RWPE2 (cell line): ENCODE measurements around the gene DENND2A.

ENCODE experiments used
- ATAC-seq: fragments of 200-7000 bp; cut with Tn5 transposase; 3 replicates; pipeline ENCODE4 v1.9.1; 2021; ENCODE audit warnings: low read depth
- DNase-seq: peaks from one replicate; pipeline ENCODE4 v3.0.0-alpha.2; 2020; ENCODE audit warnings: low spot score
- H3K27ac ChIP-seq: fragments of 450-650 bp; 2 replicates; pipeline ENCODE4 v1.5.1; 2017; ENCODE audit warnings: mild to moderate bottlenecking; ENCODE audit not compliant: poor library complexity, severe bottlenecking
- H3K27me3 ChIP-seq: fragments of 250-450 bp; sonication (Bioruptor Pico); 2 replicates; pipeline ENCODE4 v1.5.1; 2021; ENCODE audit warnings: mild to moderate bottlenecking, moderate library complexity; ENCODE audit not compliant: insufficient read depth, poor library complexity, severe bottlenecking
- H3K36me3 ChIP-seq: fragments of 250-450 bp; sonication (Bioruptor Pico); 2 replicates; pipeline ENCODE4 v1.5.1; 2020; ENCODE audit warnings: low read depth, mild to moderate bottlenecking, moderate library complexity
- H3K4me1 ChIP-seq: fragments of 250-450 bp; sonication (Bioruptor Pico); 2 replicates; pipeline ENCODE4 v1.5.1; 2021; ENCODE audit warnings: mild to moderate bottlenecking, moderate library complexity; ENCODE audit not compliant: insufficient read depth, poor library complexity, severe bottlenecking
- H3K4me3 ChIP-seq: fragments of 250-450 bp; sonication (Bioruptor Pico); 2 replicates; pipeline ENCODE4 v1.5.1; 2021; ENCODE audit warnings: mild to moderate bottlenecking, moderate library complexity; ENCODE audit not compliant: severe bottlenecking
- H3K9me3 ChIP-seq: fragments of 250-450 bp; sonication (Bioruptor Pico); 2 replicates; pipeline ENCODE4 v1.5.1; 2021; ENCODE audit warnings: mild to moderate bottlenecking, moderate library complexity; ENCODE audit not compliant: severe bottlenecking
- TF ChIP-seq, protein P1 (sequence below): fragments of 450-650 bp; IDR thresholded peaks from one replicate; pipeline ENCODE4 v1.5.1; 2017; ENCODE audit warnings: mild to moderate bottlenecking, moderate library complexity; ENCODE audit not compliant: poor library complexity, severe bottlenecking

DENND2A gene

DNA sequence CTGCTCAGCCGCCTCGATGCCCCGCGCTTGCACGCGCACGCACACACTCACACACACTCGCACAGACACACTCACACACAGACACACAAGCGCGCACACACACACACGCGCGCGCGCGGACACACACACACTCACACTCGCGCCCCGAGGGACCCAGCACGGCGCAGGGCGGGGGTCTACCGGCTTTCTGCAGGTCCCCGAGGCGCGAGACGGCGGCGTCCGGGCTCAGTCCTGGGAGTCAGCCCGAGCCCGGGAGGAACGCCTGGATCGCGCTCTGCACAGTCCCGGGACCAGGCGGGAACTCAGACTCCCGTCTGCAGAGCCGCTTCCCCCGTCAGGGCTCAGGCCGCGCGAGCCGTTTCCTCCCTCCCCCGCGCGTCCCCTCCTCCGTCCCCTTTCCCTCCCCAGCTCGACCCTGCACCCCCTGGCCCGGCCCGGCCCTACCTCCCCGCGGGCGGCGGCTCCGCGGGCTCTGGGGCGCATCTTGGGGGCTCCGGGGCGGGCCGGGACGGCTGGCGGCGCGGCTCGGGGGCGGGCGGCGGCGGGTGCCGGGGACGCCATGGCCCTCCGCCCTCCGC, 464 bp downstream of the DENND2A start:
- Histone ChIP-seq H3K36me3 (no peaks in the 10 kb centered on the region), H3K9me3 (no peaks in the 10 kb centered on the region), H3K4me3 (peak overlapping the region; percentile 56), H3K27me3 (peaks cover 2% of the 10 kb centered on the region), H3K27ac (peak overlapping the region; percentile 40), H3K4me1 (no peaks in the 10 kb centered on the region)
- TF ChIP-seq, protein P1, sequence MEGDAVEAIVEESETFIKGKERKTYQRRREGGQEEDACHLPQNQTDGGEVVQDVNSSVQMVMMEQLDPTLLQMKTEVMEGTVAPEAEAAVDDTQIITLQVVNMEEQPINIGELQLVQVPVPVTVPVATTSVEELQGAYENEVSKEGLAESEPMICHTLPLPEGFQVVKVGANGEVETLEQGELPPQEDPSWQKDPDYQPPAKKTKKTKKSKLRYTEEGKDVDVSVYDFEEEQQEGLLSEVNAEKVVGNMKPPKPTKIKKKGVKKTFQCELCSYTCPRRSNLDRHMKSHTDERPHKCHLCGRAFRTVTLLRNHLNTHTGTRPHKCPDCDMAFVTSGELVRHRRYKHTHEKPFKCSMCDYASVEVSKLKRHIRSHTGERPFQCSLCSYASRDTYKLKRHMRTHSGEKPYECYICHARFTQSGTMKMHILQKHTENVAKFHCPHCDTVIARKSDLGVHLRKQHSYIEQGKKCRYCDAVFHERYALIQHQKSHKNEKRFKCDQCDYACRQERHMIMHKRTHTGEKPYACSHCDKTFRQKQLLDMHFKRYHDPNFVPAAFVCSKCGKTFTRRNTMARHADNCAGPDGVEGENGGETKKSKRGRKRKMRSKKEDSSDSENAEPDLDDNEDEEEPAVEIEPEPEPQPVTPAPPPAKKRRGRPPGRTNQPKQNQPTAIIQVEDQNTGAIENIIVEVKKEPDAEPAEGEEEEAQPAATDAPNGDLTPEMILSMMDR, result no peak
- DNase-seq (no peak), ATAC-seq (peak; percentile 87)

DNA sequence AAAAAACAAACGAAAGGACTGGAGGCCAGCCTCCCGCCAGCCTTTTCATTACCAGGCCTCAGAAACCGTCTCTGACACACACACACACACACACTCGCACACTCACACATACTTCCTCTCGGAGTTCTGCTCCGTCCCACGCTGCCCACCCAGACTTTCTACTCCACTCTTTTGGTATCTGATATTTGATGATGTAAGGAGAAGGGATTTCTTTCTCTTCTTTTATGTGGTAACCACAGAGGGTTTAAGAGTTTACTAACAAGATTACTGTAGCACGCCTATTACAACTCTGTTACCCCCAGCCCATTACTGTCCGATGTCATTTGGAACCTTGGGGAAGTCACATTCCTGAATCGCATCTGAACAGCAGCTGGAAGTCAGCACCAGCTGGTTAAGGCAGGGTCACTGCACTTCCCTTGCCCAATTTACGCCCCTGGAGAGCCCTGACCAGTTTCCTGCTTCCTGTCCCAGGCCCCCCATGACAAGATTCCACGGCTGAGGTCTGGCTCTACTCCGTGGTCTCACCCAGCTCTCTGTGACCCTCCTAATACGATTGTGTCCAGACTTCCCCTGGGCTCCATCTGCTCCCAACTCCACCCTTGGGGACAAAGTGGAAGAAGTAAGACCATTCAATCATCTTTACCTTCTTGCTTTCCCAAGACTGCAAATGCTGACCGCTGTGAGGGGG, 1.1 kb downstream of the DENND2A start:
- peak overlapping the region; percentile 56 for H3K4me3 ChIP-seq
- H3K27ac ChIP-seq, result peak overlapping the region; percentile 40

DNA sequence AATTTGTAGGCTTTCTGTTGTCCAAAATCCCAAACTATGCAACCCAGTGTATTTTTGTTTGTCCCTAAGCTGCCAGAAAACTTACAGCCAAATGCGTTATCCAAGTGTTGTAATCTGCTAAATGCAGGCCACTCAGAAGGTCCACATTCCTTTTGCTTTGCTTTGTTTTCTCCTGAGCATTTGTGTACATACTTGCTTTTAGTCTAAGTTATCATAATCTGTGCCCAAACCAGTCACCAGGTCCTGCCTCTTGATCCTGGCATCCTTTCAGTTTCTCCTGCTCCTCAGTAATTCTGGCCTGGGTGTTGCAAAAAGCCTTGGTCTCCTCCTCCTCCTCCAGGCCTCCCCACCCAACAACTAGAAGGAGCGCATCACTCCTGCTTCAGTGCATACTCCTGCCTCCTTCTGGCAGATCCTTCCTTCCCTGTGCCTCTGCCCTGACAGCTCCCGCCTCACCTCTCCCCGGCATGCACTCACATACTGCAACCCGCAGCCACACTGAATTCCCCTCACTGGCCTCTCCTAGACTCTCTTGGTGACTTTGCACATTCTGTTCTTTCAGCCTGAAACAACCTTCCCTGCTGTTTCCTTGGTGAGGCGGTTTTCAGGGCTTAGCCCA, 2.3 kb downstream of the DENND2A start:
- Histone ChIP-seq H3K4me1 (no peaks in the 10 kb centered on the region), H3K36me3 (no peaks in the 10 kb centered on the region), H3K4me3 (no peak overlapping the region), H3K27ac (no peak overlapping the region), H3K27me3 (peaks cover 2% of the 10 kb centered on the region), H3K9me3 (no peaks in the 10 kb centered on the region)
- TF ChIP-seq, protein P1, result no peak
- DNase-seq (no peak), ATAC-seq (no peak)

More for the DNA sequence above, 1.1 kb downstream of the DENND2A start:
- H3K27me3 ChIP-seq, result peaks cover 2% of the 10 kb centered on the region
- no peaks in the 10 kb centered on the region for H3K9me3 ChIP-seq
- no peaks in the 10 kb centered on the region for H3K36me3 ChIP-seq
- DNase-seq, result no peak
- peak; percentile 5; the same call in 1 of the 3 replicates for ATAC-seq
- no peaks in the 10 kb centered on the region for H3K4me1 ChIP-seq
- TF ChIP-seq, protein P1, result no peak

DNA sequence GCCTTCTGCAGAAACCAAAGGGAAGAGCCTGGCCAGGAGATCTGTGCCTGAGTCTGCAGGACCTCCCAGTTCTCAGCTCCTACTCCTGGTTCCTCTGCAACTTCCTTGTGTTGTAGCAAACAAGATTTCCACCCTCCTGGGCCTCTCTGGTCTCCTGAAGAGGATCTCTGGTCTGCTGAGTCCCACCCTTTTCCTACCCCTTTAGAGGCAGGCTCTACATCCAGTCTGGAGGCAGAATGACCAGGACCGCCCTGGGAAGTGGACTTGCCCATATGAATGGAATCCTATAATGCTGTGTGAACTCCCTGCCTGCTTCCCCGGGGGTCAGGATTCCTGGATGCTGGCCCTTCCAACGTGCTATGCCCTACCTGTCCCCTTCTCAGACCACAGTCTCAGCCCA, 3.2 kb downstream of the DENND2A start:
- DNase-seq, result no peak
- ATAC-seq, result no peak
- Histone ChIP-seq H3K27ac (no peak overlapping the region), H3K4me3 (no peak overlapping the region), H3K9me3 (no peaks in the 10 kb centered on the region), H3K4me1 (no peaks in the 10 kb centered on the region), H3K27me3 (peaks cover 2% of the 10 kb centered on the region), H3K36me3 (no peaks in the 10 kb centered on the region)
- TF ChIP-seq, protein P1, result no peak
